GM19351 (cell line): Measurements from ENCODE around the gene VWDE.
A peak's percentile ranks its signal among the peaks of the same experiment; 100 is the strongest.
"Not testable (repeated sequence)": the region's sequence is repeated elsewhere in the genome, so short reads cannot be mapped to it uniquely, and the experiment has no call there.

Experiments
- ATAC-seq: cut with Tn5 transposase; IDR thresholded peaks from one replicate; pipeline ENCODE4 v1.9.1; 2021; ENCODE audit warnings: mild to moderate bottlenecking, moderate library complexity; ENCODE audit not compliant: unreplicated experiment

VWDE gene

DNA sequence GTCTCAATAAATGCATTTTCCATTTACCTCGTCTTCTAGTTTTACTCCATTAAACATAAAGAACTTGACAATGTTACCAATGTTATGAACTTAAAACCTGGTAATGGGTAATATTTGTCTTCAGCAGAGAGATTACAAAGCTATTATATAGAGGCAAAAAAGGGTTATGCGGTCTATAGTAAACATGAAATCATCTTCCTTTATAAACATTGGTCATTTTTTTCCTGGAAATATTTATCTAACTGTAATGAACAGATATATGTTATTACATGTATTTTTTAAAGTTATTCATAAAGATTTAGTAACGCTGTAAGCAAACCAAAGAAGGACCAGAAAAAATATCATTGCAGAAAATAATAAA lies 1.3 kb downstream of the VWDE start:
- no peak for ATAC-seq

DNA sequence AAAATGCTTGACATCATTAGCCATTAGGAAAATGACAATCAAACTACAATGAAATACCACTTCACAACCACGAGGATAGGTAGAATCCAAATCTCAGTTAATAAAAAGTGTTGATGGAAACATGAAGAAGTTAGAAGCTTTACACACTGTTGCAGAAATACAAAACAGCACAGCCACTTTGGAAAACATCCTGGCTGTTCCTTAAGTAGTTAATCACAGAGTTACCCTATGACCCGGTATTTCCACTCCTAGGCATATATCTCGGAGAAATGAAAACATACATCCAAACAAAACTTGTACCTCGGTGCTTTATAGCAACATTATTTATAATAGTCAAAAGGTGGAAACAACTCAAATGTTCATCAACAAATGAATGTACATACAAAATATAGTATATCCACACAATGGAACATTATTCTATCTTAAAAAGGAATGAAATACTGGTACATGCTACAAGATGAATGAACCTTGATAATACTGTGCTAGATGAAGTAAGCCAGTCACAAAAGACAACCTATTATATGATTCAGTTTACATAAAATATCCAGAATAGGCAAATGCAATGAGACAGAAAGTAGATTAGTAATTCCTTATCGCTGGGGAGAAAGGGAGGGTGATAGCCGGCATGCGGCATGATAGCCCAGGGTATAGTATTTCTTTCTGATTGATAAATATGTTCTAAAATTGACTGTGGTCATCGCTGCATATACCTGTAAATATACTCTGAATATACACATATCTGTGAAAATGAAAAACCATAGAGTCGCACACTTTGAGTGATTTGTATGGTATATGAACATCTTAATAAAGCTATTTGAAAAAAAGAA lies 1.9 kb downstream of the VWDE start:
- no peak for ATAC-seq

DNA sequence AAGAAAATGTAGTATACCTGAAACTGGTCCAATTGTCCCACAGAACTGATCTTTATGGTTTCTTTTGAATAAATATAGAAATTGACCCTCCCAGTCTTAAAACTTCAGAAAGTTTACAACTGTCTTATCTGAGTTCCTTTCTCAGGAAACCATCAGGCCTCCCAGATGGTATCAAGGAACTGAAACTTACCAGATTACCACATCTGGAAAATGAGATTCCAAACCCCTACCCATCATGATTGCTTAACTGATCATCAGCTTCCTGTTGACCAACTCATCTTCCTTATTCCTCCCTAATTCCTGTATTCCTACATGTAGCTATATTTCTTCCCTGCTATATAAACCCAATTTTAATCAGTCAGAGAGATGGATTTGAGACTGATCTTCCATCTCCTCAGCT lies 5.5 kb downstream of the VWDE start:
- ATAC-seq = no peak

DNA sequence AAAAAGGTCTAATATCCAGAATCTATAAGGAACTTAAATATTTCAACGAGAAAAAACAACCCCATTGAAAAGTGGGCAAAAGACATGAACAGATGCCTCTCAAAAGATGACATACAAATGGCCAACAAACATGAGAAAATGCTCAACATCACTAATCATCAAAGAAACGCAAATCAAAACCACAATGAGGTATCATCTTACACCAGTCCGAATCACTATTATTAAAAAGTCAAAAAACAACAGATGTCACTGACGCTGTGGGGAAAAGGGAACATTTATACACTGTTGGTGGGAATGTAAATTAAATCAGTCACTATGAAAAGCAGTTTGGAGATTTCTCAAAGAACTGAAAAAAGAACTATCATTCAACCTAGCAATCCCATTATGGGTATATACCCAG lies 6.0 kb downstream of the VWDE start:
- no peak for ATAC-seq

DNA sequence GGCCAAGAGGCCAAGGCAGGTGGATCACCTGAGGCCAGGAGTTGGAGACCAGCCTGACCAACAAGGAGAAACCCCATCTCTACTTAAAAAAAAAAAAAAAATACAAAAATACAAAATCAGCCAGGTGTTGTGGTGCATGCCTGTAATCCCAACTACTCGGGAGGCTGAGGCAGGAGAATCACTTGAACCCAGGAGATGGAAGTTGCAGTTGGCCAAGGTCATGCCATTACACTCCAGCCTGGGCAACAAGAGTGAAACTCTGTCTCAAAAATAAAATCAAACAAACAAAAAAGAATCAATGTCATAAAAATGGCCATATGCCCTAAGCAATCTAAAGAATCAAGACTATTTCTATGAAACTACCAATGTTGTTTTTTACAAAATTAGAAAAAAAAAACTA lies 7.0 kb downstream of the VWDE start:
- not testable (repeated sequence) for ATAC-seq

DNA sequence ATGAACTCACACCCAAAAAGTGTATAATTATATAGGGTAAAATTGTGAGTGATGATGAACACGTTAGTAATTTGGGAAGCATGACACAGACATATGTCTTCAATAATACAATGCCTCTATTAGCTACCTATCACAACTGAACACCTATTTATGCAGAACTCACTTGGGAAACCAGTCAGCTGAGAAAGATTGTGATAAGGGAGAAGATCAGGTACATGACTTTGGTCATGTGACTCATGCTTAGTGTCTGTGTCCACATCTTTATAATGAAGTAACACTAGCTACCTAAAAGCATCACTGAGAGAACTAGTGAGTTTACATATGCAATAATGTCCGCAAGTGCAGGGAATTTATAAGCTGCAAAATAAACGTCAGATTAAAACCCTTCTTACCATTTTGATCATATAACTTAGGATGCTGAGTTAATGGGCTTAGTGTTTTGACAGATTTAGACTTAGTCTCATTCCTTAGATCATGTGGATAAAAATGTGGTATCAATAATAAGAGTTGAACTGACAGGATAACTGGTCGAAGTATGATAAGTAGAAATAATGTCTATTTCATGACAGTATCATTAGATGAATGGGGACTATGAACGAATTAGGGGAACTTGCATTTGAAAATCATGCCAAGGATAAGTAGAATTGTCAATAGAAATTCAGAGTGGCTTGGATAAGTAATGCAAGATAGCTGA lies 11.6 kb downstream of the VWDE start:
- ATAC-seq = no peak

DNA sequence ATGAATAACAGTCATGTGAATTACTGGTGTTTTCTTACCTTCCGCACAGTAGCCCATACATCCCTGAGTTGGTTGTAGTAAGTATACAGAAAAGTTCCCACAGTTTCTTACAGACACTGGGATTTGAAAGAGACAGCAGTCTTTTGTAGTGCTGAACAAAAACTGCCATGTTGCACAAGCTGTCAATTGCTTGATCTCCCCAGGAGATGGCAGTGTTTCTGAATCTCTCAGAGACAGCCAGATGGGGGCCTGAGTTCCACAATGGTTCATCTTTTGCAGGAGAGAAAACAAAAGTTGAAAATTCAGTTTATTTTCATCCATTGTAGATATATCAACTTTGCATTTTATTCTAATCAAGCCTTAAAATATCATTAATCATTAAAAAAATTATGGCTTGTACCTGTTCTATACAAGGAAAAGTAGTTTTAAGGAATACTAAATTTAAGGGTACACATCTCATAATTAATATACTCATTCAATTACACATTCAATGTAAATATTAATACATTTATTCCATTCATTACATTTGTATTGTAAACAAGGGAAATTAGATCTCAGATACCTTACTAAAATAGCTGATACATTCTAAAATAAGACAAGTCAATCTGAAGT lies 14.5 kb downstream of the VWDE start:
- ATAC-seq = peak; percentile 98

DNA sequence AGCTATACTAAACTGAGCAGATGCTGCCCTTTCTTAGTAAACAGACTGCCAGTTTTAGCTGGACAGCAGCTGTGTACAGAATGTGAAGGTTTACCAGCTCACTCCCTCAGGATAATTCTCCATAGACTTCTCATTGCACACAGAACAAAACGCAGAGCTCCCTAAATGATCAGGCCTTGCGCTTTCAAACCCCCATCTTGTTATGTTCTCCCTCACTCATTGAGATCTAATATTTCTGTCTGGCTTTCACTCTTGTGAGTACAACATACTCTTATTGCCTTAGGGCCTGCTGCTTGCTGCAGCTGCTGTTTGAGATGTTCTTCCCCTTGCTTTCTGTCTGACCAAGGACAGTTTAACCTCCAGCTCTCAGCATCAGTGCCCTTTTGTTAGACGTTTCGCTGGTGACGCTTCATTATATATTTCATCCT lies 17.3 kb downstream of the VWDE start:
- no peak for ATAC-seq

DNA sequence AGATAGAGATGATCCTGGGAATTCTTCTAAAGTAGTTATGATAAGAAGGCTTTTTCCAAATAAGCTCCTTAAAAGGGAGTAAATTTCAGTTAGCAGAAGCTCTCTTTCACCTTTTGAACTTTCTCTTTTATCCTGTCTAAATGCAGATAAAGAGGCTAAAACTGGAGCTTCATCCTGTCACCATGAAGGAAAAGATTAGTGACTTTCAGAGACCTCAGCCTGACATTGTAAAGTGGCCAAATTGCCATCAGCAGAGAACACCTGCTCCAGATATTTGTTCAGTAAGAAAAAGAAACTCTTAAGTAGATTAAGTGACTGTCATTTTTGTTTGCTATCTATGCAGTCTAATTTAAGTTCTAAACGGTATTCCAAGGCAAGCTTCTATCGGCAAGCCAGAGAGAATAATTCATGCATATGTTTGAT lies 18.3 kb downstream of the VWDE start:
- no peak for ATAC-seq

DNA sequence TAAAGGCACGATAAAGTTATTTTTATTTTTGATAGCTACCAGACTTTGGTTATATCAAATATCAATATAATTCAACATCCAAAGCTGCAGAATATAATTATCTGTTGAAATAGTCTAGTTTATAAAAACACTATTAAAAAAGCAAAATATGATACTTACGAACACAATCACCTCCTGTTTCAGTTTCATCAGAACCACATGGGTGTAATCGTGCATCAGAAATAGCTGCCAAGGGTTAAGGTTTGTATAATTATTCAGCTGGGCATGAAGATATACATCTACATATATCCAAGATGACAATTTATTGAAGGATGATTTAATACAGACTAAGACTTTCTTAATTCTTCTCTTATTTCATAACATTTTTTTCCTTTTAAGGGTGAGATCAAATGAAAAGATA lies 20.3 kb downstream of the VWDE start:
- ATAC-seq = no peak

DNA sequence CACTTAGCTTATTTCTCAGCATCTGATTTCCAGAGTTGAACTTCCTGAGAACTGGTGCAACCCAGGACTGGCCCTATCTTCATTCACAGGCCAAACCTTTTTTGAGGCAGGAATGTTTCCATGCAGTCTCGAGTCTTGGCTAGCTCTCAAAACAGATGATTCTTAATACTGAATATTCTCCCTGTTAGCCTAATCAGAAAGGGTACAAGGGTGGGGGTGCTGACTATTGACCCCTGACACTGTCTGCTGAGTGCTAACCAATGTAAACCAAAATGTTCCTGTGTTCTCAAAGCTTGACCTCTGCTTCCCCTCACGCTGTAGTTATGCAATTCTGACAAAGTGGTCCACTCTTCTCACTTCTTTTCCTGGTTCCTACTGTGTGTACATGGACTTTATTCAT lies 25.3 kb downstream of the VWDE start:
- no peak for ATAC-seq

DNA sequence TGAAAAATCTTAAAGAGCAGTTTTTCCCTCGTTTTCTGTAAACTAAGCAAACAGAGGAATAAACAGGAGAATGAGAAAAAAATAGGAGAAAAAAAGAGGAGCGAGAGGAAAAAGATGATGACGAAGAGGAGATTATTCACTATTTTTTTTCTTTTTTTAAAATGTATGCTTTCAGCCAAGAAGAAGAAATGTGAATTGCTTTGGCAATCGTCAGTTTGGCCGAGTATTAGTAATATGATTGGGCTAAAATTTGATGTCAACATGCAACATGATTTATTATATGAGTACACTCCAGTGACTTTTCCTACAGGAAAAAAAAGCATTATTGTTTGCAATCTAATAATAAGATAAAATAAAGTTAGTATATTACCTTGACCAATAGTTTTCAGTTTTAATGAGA lies 26.3 kb downstream of the VWDE start:
- no peak for ATAC-seq

DNA sequence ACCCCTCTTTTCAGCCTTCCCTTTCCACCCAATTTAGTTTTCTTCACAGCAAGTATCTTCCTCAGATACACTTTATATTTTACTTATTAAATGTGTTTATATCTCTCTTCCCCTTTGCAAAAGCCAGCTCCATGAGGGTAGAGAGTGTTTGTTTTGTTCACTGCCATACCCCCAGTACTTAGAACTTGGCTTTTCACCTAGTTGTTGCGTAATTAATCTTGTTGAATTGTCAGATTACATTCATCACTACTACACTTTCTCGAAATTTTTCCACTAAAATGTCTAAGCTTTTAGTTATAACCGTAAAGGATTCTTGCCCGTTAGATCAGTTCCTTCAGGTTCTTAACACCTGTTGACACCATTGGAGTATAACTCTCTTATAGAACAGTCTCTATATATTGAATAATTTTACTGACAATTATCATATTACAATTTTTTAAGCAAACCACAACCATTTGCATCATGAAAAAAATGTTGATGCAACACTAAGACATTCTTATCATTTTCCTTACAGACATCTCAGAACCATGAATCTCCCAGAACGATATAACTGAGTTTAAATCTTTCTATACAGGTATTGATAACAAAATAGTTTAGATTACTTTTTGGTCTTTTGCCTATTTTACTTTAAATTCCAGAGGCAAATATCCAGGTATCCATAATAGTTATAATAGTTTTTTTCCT lies 29.9 kb downstream of the VWDE start:
- no peak for ATAC-seq

DNA sequence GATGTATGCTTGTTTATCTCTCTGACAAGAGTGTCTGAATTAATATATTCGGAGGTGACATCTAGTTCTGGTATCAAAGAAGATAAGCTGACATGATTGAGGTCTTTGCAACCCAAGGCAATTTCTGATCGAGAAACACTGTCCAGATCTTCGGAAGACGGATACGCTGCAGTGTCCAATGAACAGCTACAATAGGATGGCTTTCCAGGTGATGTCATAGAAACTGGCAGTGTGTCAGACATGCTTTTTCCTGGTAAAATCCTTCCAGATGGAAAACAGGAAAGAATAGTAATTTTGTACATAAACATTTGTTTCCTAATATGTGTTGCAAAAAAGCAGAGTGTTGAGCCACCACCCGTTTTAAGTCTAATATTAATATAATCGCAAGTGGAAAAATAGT lies 33.4 kb downstream of the VWDE start:
- no peak for ATAC-seq

DNA sequence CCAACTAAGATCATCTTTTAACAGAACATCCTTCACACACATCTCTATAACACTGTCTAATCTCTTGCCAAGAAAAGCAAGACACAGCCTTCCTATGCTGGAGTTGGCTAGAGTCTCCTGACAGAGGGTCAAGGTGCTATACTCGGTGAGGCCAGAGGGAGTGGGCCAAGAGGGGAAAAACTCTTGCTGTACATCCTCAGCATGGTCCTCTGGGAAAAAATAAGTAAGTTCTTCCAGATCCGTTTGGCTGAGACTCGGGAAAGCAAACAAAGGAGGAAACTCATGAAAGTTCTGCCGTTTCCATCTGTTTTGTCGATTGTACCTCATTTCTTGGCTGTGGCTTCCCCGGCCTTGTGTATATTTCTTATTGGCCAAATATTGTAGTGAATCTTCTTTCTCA lies 33.9 kb downstream of the VWDE start:
- ATAC-seq = no peak

DNA sequence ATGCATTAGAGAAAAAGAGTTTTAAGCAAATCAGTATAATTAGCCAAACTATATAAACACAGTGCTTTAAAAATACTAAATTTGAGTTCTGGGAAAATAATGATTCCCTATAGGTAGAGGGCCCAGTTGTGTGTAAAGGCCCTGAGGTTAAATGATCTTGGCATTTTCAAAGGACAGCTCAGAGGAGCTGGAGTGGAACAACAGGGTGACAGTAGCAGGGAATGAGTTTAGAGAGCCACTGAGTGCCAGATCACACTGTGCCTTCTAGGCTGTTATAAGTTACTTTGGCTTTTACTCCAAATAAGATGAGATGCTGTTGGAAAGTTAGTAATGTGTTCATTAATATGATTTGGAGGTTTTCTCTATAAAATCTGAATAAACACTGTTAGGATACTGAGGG lies 34.6 kb downstream of the VWDE start:
- no peak for ATAC-seq

DNA sequence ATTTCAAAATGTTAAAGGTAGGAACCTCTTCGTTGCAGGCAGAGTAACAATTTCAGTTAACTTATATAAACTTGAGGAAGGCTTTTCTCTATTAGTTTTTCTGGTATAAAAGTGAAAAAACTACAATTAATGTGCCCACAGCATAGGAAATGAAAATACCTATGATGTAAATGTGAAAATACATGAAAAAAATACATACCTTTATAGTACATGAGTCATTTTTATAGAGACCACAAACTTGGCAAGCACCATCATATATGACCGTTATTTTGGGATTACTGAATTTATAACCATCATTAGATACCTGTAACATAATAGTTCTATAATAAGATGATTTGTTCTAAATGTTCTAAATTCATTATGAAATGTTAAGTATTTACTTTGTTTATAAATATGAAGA lies 42.7 kb downstream of the VWDE start:
- ATAC-seq = no peak

DNA sequence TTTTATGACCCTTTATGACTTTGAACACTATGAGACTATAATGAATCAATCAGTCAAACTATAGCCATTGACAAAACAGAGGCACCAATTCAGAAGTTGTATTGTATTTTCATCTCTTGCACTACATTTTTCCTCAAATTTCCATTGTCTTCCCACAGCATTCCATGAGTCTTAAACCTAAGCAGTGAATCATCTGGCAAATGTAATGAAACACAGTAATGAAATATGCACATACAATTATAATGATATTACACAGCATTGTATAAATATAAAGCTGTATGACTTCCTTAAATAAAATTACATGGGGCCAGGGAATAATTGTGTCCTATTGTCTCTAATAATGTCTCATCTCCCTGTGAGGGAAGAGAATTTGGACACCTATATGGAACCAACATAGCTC lies 45.0 kb downstream of the VWDE start:
- ATAC-seq = no peak

DNA sequence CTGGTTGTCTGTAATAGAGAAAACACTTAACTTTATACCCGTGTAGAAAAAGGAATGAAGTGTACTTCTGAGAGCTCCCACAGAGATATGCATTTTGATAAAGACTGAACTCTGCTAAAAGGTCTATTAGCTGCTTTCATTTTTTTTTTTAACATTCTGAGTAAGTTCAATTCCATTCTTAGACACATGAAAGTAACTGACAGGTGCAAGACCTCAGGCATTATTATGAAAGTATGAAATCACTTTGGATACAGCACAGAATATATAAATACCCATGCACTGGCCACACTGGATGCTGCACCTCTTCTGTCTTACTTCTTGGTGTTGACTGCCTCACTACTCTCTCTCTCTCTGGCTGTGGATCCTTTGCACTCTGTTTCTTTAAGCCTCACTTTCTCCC lies 46.2 kb downstream of the VWDE start:
- peak; percentile 93 for ATAC-seq

DNA sequence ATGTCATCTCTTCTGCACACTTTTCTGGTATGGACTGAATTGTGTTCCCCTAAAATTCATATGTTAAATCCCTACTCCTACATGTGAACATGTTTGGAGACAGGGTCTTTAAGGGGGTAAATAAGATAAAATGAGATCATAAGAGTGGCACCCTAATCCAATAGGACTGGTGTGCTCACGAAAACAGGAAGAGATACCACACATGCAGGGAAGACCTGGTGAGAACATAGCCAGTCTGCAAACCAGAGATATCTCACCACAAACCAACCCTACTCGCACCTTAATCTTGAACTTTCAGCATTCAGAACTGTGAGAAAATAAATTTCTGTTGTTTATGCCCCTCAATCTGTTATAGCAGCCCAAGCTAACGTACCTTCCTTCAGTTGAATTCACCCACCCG lies 51.8 kb downstream of the VWDE start:
- no peak for ATAC-seq

DNA sequence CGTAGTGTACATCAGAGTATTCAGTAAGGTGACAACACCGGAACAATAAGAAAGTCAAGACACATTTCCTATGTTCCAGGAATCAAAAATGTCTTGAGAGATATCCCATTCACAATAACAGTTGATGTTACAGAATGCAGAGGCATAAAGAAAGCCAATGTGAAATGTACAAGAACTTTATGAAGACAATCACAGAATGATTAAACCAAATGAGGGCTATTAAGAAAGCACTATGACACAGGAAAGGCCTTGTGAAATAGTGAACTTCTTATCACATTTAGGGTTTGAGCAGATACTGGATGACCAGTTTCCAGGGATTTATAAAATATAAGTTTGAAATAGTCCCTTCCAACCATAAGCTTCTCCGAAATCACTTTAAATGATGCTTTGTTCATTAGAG lies 52.7 kb downstream of the VWDE start:
- no peak for ATAC-seq

DNA sequence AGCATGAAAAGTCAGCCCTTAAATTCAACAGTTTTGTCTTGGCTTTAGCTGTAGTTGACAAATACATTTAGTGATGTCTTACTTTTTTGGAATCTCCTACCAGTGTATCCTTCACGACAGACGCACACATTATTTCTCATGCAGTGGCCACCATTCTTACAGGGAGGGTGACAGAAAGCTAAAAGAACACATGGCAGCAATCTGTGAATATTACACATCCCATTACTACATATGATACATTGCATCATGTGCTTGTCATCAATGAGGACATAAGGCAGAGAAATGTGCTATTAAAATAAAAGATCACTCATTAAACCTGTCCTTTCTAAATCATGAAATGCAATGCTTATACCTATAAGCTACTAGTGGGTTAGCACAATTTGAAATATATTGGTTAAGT lies 66.6 kb downstream of the VWDE start:
- no peak for ATAC-seq
